GM12892 (cell line): ENCODE measurements around the gene PCAT7.

ENCODE experiments used
- POLR2A ChIP-seq: IDR thresholded peaks from 2 replicates; pipeline ENCODE4 v1.6.1; 2011; ENCODE audit warnings: low read depth, low read length, control low read depth
- POLR2AphosphoS5 ChIP-seq: IDR thresholded peaks from 2 replicates; pipeline ENCODE4 v1.6.1; 2011; ENCODE audit warnings: low read depth, low read length, control low read depth

- no peak for TF ChIP-seq POLR2A
- TF ChIP-seq POLR2AphosphoS5, result no peak
Measured at GRCh38 chr9:94533601-94534000, 21.3 kb upstream of the PCAT7 start.
